Right atrium auricular region (tissue), 2 donors: ENCODE results near the gene TBRG4. TPM values are rescaled to one million over a fixed set of nuclear protein-coding genes. Genes with fewer than 3 reads are reported as not detected.

Experiments used
- DNase-seq: peaks from one replicate; pipeline ENCODE4 v3.0.0-alpha.2; 2019; ENCODE audit warnings: low spot score
- H3K27ac ChIP-seq, 2 donors: fragments of 200-600 bp; sonication (generic); 1 replicate in 1 of 2; 2 replicates in 1 of 2; pipeline ENCODE4 v1.5.1; 2016 to 2019
- H3K27me3 ChIP-seq, 2 donors: fragments of 200-600 bp; sonication (generic); one replicate each; pipeline versions ENCODE4 v1.5.1 to v1.6.0; 2017 to 2019
- H3K36me3 ChIP-seq: fragments of 200-600 bp; sonication (generic); one replicate; pipeline ENCODE4 v1.5.1; 2016
- H3K4me1 ChIP-seq, 2 donors: fragments of 200-600 bp; sonication (generic); one replicate each; pipeline versions ENCODE4 v1.5.1 to v1.6.0; 2017 to 2019
- H3K4me3 ChIP-seq, 2 donors: fragments of 200-600 bp; sonication (generic); 1 replicate in 1 of 2; 2 replicates in 1 of 2; pipeline ENCODE4 v1.5.1; 2017 to 2019; ENCODE audit warnings: mild to moderate bottlenecking in 1 of 2, moderate library complexity in 1 of 2
- H3K9me3 ChIP-seq, 2 donors: fragments of 200-600 bp; sonication (generic); one replicate each; pipeline ENCODE4 v1.5.1; 2019
- total RNA-seq, 2 donors: library from RNA; depleted of rRNA; stranded (reverse); fragments of >200 nt; gene quantifications; one replicate each; pipeline ENCODE4 v1.1.0, GENCODE V29; 2016
- TF ChIP-seq, protein P1 (sequence below), 2 donors: fragments of 200-600 bp; sonication (generic); IDR thresholded peaks; one replicate each; pipeline ENCODE4 v1.5.1; 2019; ENCODE audit warnings: antibody characterized with exemption in 2 of 2

TBRG4 gene
- total RNA-seq, 2 donors from 2014 or later: 46.1 to 48.2 TPM

DNA sequence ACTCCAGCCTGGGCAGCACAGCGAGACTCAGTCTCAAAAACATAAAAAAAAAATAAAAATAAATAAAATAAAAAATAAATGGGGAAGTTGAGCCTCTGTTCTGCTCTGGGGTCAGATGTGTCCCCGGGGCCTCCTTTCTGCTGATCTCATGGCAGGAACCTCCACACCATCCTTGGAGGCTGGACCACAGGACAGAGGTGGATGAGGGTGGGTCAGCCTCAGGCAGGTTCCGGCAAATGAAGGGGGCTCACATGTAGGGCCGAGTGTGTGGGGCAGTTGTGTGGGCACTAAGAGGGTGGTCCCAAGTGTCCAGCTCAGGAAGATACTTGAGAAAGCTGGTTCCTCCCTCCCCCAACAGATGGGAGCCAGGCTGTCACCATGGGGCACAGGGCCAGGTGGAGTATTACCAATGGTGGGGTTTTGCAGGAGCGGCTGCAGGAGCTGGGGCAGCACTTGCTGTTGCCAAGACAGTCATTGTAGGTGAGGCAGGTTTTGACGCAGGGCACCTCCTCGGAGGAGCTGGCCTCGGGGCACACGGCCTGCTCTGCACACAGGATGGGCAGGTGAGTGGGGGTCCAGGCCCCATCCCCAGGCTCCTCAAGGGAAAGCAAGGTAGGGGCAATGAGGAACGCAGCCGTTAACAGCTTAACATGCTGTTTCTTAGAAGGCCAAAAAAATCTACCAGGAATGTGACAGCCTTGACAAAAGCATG lies 13.9 kb upstream of the TBRG4 start:
- H3K27ac ChIP-seq: no peak overlapping the region
- H3K9me3 ChIP-seq: no peaks in the 10 kb centered on the region
- no peaks in the 10 kb centered on the region for H3K4me1 ChIP-seq
- no peaks in the 10 kb centered on the region for H3K27me3 ChIP-seq
- no peak overlapping the region for H3K4me3 ChIP-seq
- DNase-seq: no peak
- TF ChIP-seq, protein P1, sequence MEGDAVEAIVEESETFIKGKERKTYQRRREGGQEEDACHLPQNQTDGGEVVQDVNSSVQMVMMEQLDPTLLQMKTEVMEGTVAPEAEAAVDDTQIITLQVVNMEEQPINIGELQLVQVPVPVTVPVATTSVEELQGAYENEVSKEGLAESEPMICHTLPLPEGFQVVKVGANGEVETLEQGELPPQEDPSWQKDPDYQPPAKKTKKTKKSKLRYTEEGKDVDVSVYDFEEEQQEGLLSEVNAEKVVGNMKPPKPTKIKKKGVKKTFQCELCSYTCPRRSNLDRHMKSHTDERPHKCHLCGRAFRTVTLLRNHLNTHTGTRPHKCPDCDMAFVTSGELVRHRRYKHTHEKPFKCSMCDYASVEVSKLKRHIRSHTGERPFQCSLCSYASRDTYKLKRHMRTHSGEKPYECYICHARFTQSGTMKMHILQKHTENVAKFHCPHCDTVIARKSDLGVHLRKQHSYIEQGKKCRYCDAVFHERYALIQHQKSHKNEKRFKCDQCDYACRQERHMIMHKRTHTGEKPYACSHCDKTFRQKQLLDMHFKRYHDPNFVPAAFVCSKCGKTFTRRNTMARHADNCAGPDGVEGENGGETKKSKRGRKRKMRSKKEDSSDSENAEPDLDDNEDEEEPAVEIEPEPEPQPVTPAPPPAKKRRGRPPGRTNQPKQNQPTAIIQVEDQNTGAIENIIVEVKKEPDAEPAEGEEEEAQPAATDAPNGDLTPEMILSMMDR (IDR thresholded peaks at IDR 0.05): no peak
- no peaks in the 10 kb centered on the region for H3K36me3 ChIP-seq

DNA sequence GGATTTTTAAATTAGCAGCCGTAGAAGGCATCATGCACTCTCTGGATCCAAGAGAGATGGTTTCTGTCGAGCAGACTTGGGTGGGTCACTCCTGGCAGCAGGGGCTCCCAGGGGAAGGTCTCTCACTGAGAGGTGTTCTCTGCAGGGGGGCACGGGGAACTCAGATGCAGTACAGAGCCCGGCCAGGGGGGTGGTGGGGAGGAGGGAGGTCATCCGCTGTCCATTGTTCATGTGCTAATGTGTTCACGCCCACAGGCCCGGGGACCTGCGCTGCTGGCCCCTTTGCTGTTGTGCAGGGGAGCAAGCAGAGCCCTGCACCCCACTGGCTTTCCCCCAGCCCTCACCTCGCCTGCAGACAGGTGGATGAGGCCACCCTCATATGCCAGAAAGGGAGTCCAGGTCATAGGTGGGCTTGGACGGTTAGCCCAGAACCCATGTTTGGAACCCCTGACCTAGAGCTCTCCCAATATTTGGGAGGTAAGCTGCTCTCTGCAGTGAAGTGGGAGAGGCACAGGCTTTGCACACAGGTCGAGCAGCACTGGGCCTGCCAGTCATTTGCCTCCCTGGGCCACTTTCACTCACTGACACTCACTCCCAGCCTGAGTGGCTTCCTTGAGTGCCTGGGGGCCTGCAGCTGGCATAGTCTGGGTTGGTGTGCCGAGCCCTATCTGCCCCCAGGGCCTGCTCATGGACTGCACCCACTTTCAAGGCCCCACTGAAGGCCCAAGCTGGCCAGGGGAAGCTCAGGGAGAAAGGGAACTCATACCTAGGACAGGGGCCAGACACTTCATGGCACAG lies 12.6 kb upstream of the TBRG4 start:
- Histone ChIP-seq H3K4me3 (no peak overlapping the region), H3K4me1 (no peaks in the 10 kb centered on the region), H3K36me3 (no peaks in the 10 kb centered on the region), H3K27ac (no peak overlapping the region), H3K27me3 (no peaks in the 10 kb centered on the region), H3K9me3 (no peaks in the 10 kb centered on the region)
- DNase-seq: no peak
- TF ChIP-seq, protein P1 (IDR thresholded peaks at IDR 0.05): no peak

DNA sequence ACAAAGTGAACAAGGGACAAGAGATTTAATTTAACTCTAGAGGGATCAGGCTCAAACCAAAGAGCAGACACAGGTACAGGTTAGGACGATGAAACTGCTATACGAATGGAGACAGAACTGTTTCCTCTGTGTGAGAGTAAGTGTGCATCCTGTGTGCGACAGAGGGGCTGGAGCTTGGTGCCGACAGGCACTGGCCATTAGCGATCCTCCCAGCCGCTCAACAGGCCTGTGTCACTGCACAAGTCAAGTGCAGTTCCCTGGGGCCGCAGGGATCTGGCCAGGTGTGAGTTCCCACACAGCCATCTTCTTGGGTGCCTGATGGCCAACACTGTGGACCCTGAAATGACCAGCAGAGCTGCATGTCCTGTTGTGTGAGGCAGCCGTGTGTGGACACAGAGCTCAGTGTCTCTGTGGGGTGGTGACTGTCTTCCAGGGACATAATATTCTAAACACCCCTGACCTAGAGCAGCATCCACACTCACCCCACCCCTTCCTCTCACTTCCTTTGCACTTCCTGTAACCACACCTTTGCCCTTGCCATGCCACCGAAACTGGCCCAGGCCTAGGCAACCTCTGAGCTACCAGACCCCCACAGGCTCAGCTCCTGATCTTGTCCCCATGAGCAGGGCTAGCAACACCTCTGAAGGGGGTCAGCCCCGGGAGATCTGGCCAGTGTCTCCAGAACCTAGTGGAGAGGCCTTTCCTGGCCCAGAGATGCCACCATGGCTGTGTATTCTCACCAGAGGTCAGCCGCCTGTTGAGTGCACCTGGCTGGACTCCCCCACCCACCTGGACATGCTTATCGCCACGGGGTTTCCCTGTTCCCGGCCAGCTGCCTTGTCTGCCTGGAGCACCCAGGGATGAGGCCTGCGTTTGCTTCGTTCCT lies 11.7 kb upstream of the TBRG4 start:
- no peak overlapping the region for H3K4me3 ChIP-seq
- H3K4me1 ChIP-seq: no peaks in the 10 kb centered on the region
- TF ChIP-seq, protein P1 (IDR thresholded peaks at IDR 0.05): no peak
- H3K36me3 ChIP-seq: no peaks in the 10 kb centered on the region
- no peaks in the 10 kb centered on the region for H3K9me3 ChIP-seq
- DNase-seq: no peak
- H3K27me3 ChIP-seq: no peaks in the 10 kb centered on the region
- H3K27ac ChIP-seq: no peak overlapping the region

DNA sequence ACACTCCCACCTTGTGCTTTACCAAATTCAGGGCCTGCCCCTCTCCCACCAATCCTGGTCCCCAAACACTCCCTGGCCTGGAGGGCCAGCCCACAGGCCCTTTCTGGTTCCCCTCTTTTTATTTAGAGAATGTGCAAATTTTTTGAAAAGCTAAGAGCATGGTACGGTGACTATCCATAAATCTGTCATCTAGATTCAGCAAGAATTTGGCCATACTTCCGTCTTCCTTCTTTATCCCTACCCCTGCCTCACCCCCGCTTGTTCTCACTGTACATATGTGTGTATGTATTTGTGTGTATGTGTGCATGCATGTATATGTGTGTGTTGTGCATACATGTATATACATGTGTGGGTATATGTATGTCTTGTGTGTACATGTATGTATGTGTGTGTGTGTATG lies 8.1 kb upstream of the TBRG4 start:
- Histone ChIP-seq H3K36me3 (no peaks in the 10 kb centered on the region), H3K27ac (no peak overlapping the region), H3K4me1 (no peaks in the 10 kb centered on the region), H3K4me3 (no peak overlapping the region), H3K27me3 (no peaks in the 10 kb centered on the region), H3K9me3 (no peaks in the 10 kb centered on the region)
- no peak for DNase-seq
- TF ChIP-seq, protein P1 (IDR thresholded peaks at IDR 0.05): no peak

DNA sequence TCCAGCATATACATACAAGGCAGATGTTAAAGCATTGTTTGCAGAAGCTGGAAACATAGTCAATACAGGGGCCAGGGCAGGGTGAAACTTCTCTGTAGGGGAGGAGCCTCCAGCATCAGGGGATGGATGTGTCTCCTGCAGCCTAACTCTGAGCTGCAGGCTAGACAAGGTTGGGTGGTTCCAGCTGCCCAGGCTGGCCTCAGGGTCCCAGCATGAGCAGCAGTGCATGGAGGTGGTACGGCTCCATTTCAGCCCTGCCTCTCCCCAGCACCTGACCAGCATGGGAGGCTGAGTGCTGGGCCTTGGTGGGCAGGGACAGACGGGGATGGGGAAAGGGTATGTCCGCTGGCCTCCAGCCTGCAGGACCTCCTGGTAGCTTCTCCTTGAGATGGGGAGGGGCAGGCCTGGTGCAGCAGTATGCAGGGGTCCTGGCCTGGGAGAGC lies 7.4 kb upstream of the TBRG4 start:
- no peaks in the 10 kb centered on the region for H3K36me3 ChIP-seq
- no peaks in the 10 kb centered on the region for H3K9me3 ChIP-seq
- no peaks in the 10 kb centered on the region for H3K27me3 ChIP-seq
- no peaks in the 10 kb centered on the region for H3K4me1 ChIP-seq
- no peak for DNase-seq
- TF ChIP-seq, protein P1 (IDR thresholded peaks at IDR 0.05): no peak
- H3K4me3 ChIP-seq: no peak overlapping the region
- H3K27ac ChIP-seq: no peak overlapping the region
